ENCODE data around the gene LYVE1.

- TF ChIP-seq, protein P1, sequence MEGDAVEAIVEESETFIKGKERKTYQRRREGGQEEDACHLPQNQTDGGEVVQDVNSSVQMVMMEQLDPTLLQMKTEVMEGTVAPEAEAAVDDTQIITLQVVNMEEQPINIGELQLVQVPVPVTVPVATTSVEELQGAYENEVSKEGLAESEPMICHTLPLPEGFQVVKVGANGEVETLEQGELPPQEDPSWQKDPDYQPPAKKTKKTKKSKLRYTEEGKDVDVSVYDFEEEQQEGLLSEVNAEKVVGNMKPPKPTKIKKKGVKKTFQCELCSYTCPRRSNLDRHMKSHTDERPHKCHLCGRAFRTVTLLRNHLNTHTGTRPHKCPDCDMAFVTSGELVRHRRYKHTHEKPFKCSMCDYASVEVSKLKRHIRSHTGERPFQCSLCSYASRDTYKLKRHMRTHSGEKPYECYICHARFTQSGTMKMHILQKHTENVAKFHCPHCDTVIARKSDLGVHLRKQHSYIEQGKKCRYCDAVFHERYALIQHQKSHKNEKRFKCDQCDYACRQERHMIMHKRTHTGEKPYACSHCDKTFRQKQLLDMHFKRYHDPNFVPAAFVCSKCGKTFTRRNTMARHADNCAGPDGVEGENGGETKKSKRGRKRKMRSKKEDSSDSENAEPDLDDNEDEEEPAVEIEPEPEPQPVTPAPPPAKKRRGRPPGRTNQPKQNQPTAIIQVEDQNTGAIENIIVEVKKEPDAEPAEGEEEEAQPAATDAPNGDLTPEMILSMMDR (conservative IDR thresholded peaks at IDR 0.05), result no peak
- TF ChIP-seq EZH2 (IDR thresholded peaks at IDR 0.05; ENCODE audit: low read depth), result no peak
Measured at GRCh38 chr11:10561043-10561818, 7.2 kb downstream of the LYVE1 start.
